Measurements from ENCODE around the gene ROR1.
"Not testable (repeated sequence)": the region's sequence is repeated elsewhere in the genome, so short reads cannot be mapped to it uniquely, and the experiment has no call there.

ROR1 gene

GRCh38 chr1:64196074-64196870 is 422.5 kb downstream of the ROR1 start:
- in situ Hi-C loops (cut with MboI; ENCODE audit: low sequenced_read_pairs) = no loop called here

- in situ Hi-C loops (cut with MboI; ENCODE audit: low sequenced_read_pairs) = no loop called here
Observed at GRCh38 chr1:64197076-64197475, 423.3 kb downstream of the ROR1 start.

DNA sequence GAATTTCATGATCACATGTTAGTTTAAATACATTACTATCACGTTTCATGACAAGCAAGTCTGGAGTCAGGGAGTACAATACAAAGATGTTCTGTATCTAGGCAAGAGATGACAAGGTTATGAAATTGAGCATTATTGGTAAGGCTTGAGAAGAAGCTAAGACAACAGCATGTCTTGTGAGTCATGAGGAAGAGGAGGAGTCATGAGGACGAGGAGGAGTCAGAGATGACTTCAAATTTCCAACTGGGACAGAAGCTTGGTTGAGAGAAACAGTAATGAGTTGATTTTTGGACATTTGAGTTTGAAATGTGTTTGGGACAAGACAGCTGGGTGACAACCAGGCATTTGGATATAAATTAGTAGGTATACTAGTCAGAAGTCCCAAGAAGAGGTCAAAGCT is 425.3 kb downstream of the ROR1 start:
- in situ Hi-C loops (cut with MboI; ENCODE audit: low sequenced_read_pairs) = no loop called here

GRCh38 chr1:64200064-64200463 is 426.2 kb downstream of the ROR1 start:
- in situ Hi-C loops (cut with MboI; ENCODE audit: low sequenced_read_pairs) = no loop called here

GRCh38 chr1:64203420-64203819 is 429.6 kb downstream of the ROR1 start, which contains the start of gene UBE2U:
Gene UBE2U, plus strand, starts transcription at chr1:64203623. Its CDS starts 428 bp downstream, at chr1:64204051.
- in situ Hi-C loops (cut with MboI; ENCODE audit: low sequenced_read_pairs) = no loop called here

- in situ Hi-C loops (cut with MboI; ENCODE audit: low sequenced_read_pairs) = no loop called here
Observed at GRCh38 chr1:64209221-64209620, 435.4 kb downstream of the ROR1 start.

DNA sequence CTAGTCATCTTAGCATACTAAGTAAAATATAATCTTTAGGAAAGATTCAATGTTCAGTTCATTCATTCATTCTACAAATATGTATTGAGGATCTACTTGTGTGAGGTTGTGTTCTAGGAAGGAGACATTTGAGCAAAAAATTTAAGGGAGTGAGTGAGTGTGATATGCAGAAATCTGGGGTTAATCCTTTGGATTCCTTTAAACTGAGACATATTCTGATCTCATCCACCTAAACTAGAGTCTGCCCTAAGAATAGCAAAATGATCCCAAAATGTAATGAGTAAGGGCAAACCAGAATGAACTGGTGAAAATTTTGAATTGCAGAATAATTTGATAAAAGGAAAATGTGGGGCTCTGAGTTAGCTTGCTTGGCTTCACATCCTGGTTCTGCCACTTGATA is 438.2 kb downstream of the ROR1 start:
- in situ Hi-C loops (cut with MboI; ENCODE audit: low sequenced_read_pairs) = no loop called here

GRCh38 chr1:64215576-64215975 is 441.8 kb downstream of the ROR1 start:
- in situ Hi-C loops (cut with MboI; ENCODE audit: low sequenced_read_pairs) = no loop called here

DNA sequence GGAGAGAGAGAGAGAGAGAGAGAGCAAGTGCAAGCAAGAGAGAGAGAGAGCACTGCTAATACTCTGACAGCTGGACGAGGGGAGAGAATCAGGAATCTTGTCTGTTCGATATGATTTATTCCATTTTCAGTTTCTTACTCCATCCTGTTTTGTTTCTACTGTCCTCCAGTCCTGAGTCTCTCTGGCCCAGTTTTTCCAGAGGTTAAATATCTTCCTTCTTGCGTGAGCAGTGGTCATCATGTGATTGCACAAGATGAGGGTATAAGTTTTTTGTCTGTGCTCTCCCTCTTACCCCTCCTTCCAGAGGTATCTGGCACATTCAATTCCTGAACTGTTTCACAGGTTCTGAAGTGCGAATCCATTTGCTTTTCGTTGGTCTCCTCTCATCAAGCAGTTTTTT is 446.4 kb downstream of the ROR1 start:
- in situ Hi-C loops (cut with MboI; ENCODE audit: low sequenced_read_pairs) = no loop called here

- in situ Hi-C loops (cut with MboI; ENCODE audit: low sequenced_read_pairs) = no loop called here
Observed at GRCh38 chr1:64223329-64224151, 449.7 kb downstream of the ROR1 start.

DNA sequence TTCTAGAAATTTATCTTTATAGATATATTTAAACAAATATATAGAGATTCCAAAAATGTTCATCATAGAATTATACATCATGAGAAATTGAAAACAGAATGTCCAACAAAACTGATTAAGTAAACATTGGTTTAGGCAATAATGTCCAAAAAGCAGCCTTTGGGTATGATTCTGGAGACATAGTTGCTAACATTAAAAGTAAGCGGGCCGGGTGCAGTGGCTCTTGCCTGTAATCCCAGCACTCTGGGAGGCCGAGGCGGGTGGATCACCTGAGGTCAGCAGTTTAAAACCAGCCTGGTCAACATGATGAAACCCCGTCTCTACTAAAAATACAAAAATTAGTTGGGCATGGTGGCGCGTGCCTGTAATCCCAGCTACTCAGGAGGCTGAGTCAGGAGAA is 450.4 kb downstream of the ROR1 start:
- in situ Hi-C loops (cut with MboI; ENCODE audit: low sequenced_read_pairs) = not testable (repeated sequence)

- in situ Hi-C loops (cut with MboI; ENCODE audit: low sequenced_read_pairs) = loop anchor here (25.0 kb wide), 1 partner anchor 616 kb away; no protein-coding TSS in a partner anchor
Observed at GRCh38 chr1:64228167-64228957, 454.5 kb downstream of the ROR1 start.

GRCh38 chr1:64229307-64229706 is 455.5 kb downstream of the ROR1 start:
- in situ Hi-C loops (cut with MboI; ENCODE audit: low sequenced_read_pairs) = loop anchor here (25.0 kb wide), 1 partner anchor 617 kb away; no protein-coding TSS in a partner anchor
